Measurements from ENCODE around the gene ITGA2. TPM values are rescaled to one million over a fixed set of nuclear protein-coding genes. Genes with fewer than 3 reads are reported as not detected.
"Not testable (repeated sequence)": the region's sequence is repeated elsewhere in the genome, so short reads cannot be mapped to it uniquely, and the experiment has no call there.

Gene ITGA2
- total RNA-seq, 1 experiment from 2014 or later: 11.6 TPM

DNA sequence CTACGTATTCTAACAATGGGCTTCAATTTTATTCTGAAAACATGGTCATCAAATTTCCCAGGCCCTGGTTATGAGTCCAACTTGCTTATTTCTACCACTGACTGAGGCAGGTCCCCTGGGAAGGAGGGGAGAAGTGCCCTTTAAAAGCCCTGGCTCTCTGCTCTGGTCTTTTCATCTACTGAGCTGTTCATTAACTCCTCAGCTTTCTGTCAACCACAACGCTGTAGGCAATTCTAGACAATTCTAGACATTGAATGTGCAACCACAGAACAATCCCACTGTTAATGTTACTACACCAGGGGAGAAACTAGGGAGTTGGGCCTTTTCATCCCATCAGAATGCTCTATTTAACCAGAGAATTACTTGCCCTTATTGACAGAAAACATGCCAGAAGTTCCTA, 110.4 kb downstream of the ITGA2 start:
- no peak for DNase-seq (ENCODE audit: low spot score)

DNA sequence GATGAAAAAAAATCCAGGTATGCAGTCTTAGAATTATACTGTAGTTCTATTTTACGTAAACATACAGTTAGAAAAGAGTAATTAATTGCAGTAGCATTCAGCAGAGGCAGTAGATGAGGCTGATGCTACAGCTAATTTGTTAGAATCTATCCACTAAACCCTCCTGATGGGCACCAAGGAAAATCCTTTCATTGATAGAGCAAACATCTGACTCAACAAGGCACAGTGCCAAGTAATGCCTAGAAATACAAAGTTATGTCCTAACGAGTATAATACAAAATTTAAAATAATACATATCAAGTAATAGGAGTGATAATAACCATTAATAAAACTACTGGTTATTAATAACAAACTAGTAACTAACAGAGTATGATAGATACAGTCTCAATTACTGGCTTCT, 111.5 kb downstream of the ITGA2 start:
- DNase-seq (ENCODE audit: low spot score): no peak

DNA sequence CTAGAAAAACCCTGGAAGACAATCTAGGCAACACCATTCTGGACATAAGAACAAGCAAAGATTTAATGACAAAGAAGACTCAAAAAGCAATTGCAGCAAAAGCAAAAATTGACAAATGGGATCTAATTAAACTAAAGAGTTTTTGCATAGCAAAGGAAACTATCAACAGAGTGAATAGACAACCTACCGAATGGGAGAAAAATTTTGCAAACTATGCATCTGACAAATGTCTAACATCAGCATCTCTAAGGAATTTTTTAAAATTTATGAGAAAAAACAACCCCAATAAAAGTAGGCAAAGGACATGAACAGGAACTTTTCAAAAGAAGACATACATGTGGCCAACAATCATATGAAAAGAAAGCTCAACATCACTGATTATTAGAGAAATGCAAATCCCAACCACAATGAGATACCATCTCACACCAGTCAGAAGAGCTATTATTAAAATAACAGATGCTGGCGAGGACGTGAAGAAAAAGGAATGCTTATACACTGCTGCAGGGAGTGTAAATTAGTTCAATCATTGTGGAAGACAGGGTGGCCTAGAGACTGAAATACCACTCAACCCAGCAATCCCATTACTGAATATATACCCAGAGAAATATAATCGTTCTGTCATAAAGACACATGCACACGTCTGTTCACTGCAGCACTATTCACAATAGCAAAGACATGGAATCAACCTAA, 116.6 kb downstream of the ITGA2 start:
- DNase-seq (ENCODE audit: low spot score): no peak

DNA sequence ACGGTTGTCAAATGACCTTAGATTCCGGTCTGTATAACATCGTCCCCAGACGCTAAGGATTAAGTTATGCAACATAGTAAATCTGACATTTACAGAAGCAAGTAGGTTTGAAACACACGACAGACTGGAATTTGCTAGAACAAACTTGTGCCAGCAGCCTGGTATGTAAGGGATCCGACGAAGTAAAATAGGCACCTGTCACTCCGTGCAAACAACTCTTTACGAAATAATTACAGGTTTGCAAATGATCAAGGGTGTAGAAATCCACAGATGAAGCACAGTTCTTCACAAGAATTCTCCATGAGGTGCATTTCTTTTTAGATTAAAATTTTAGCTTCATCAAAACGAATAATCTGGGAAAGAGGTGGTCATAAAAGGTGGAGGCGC, 119.9 kb downstream of the ITGA2 start:
- peak; percentile 75 for DNase-seq (ENCODE audit: low spot score)

DNA sequence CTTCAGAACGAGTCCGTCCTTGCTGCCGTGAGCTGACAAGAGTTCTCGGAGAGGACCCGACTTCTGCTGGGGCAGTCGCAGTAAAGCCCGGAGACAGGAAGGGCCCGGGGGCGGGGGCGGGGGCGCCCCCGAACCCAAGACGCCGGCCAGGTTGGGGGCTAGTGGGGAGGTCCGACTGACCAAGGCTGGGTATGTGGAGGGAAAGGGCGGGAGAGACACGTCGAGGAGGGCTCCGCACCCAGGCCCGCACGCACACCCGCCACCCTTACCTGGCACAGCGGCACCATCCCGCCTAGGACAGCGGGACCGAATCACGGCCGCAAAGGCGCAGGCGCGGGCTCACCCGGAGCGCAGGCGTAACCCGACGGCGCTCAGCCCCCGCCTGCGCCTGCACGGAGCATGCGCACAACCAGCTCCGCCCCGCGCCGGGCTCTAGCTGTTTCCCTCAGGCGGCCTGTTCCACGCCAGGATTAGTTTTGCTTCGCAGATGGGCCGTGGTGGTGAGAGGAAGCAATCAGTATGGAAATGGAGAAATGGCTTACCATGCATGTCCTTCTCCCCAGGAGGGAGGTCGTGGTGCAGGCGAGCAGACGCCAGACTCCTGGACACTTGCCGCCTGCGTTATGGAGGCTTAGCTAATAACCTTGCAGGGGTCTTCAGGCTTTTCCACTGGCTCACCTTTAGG, 120.4 kb downstream of the ITGA2 start, which contains the start of gene MOCS2:
MOCS2 (minus strand) TSS at position 315 of the 685 bp plus-strand sequence. CDS start 2,583 bp downstream, outside the sequence.
- DNase-seq (ENCODE audit: low spot score): peak; percentile 96

DNA sequence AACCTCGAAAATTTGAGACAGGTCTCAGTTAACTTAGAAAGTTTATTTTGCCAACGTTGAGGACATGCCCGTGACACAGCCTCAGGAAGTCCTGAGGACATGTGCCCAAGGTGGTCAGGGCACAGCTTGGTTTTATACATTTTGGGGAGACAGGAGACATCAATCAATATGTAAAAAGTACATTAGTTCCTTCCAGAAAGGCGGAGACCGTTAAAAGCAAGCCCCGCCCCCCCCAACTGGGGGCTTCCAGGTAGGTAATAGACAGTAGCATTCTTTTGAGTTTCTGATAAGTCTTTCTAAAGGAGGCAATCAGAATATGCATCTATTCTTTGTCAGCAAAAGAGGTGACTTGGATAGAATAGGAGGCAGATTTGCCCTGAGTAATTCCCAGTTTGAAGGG, 121.0 kb downstream of the ITGA2 start:
- DNase-seq (ENCODE audit: low spot score): no peak

DNA sequence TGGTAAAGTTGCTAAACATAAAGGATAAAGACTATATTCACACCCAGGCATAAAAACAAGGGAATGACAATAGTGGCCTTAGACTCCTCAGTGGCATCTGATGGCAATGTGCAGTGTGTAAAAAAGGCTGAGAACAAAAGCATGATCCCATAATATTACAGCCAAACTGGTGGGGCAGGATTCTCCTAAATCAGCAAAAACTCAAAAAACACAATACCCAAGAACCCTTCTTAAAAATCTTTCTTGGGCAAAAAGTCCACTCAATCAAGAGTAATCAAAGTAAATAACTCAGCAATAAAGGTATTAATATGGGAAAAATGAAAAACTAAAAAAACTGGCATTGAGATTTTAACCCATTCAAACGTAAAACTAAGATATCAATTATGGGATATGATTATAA, 122.0 kb downstream of the ITGA2 start:
- DNase-seq (ENCODE audit: low spot score): no peak

DNA sequence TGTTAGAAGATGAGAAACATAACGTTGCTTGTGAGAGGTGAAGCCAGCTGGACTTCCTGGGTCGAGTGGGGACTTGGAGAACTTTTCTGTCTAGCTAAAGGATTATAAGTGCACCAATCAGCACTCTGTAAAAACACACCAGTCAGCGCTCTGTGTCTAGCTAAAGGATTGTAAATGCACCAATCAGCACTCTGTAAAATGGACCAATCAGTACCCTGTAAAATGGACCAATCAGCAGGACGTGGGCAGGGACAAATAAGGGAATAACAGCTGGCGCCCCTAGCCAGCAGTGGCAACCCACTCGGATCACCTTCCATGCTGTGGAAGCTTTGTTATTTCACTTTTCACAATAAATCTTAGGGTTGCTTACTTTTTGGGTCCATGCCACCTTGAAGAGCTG, 123.2 kb downstream of the ITGA2 start:
- DNase-seq (ENCODE audit: low spot score): not testable (repeated sequence)

DNA sequence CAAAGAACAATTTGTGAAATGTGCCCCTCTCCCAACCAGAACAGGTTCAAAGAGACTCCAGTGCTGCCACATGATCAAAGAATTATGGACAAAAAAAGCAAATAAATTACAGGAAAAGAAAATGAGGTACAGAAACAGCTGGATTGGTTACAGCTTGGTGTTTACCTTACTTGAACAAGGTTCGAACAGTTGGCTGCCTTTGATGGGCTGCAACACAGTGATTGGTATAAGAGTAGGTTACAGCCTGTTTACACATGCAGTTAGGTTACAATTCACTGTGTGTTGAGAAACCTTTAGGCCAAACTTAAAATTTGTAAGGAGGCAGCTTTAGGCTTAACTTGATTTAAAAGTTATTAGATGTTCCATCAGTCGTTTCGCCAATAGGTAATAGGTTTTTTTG, 123.8 kb downstream of the ITGA2 start:
- DNase-seq (ENCODE audit: low spot score): no peak

DNA sequence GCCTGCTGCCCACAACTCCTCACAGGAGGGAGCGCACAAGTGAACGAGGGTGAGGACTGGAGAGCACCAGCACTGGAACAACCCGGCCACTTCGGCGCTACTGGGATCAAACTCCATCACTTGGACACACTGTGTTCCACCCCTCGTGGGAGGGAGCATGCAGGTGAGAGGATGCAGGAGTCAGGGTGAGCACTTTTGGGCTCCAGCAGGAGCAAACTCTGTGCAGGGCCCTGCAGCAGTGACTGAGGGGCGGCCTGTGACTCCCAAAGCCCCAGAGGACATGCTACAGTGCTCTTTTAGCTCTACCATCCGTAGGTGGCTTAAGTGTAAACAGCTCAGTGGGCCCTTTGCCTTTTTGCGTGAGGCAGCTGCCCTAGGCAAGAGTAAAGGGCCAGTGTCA, 124.8 kb downstream of the ITGA2 start:
- no peak for DNase-seq (ENCODE audit: low spot score)

DNA sequence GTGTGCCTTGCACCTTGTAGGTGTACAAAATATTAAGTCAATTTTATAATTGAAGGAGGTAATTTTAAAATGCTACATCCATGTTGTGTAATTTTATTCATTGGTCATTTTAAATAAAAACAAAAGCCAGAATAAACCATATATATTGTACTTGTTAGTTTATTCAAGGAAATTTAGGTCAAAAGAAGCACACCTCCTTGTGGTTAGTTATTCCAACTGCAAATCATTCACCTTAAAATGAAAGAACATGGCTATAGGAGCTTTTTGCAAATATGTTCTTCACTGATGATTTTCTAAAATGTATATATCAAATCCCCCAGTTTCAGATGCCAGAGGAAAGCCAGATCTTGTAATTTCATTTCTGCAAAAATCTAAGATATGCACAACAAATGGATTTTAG, 125.8 kb downstream of the ITGA2 start:
- DNase-seq (ENCODE audit: low spot score): peak; percentile 42

DNA sequence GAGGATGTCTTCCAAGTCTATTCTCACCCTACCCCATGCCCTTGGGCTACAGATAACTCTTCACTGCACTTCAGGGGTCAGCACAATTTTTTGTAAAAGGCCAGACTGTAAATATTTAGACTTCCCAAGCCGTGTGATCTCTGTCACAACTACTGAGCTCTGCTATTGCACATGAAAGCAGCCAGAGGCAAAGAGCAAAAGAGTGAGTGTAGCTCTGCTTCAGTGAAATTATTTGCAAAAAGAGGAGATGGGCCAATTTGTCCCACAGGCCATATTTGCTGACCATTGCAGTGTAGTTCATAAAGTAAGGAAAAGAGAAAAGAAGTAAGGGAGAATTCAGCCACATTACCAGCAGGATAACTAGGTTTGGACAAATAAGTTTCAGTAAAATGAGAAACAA, 127.4 kb downstream of the ITGA2 start:
- no peak for DNase-seq (ENCODE audit: low spot score)

DNA sequence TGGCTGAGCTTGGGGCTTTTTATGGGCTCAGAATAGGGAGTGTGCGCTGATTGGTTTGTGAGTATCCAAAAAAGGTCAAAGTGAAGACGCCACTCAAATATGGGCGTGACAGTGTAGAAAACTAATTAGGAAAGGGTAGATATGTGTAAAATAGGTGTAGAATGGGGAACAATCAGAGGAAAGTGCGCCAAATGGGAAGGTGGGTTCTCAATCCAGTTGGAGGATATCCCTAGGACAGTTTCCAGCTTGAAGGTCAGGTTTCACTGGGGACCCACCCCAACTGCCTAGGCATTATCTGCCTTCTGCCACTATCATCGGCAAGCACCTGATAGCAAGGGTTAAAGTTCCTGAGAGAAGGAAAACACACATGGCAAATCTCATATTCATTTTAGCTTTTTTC, 129.7 kb downstream of the ITGA2 start:
- DNase-seq (ENCODE audit: low spot score): no peak

DNA sequence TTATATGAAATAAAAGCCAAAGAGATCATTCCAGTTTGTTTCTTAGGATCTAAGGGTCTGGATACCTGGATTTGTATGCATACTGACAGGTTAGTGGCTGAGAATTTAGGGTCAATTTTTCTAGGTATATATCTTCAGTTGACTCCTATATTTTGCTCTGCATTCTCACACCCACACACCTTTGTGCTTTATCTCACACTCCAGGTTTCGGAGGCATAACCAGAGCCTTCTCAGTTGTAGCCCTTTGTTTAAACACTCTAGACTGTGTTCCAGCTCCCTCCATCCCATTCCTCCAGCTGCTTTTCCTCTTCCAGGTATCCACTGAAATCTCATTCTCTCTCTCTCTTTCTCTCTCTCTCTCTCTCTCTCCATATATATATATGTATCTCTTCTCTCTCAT, 131.0 kb downstream of the ITGA2 start:
- no peak for DNase-seq (ENCODE audit: low spot score)

DNA sequence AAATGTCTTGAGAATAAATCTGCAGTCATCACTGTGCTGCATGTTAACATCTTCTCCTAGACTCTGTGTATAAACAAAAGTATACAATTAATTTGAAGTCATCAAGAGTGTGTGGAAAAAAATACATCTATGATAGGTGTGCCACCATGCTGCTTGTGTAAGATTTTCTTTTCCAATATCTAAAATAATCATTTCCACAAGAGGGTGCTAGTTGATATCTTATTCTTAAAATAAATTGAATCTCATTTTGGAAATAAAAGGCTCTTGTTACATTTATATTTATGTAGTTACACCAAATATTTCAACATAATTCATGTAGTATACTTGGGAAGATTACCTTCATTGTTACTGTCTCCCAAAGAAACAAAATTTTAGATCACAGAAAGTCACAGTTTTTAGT, 134.6 kb downstream of the ITGA2 start:
- DNase-seq (ENCODE audit: low spot score): peak; percentile 28

DNA sequence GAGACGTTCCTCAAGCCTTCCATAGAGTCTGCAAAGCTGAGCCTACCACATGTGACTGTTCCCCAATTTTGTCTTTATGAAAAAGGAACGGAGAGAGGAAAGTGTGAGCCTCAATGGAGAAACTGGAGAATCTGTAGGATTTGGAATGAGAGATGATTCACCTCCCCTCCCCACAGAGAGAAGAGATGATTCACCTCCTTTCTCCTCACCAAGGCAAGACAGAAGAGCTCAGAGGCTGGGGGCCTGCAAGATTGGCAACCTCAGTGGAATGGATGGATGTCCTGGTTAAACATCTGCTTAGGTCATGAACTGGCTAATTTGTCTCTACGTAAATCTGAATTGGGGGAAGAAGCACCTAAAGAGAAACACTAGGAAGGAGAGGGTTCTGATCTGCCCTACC, 137.4 kb downstream of the ITGA2 start:
- no peak for DNase-seq (ENCODE audit: low spot score)

DNA sequence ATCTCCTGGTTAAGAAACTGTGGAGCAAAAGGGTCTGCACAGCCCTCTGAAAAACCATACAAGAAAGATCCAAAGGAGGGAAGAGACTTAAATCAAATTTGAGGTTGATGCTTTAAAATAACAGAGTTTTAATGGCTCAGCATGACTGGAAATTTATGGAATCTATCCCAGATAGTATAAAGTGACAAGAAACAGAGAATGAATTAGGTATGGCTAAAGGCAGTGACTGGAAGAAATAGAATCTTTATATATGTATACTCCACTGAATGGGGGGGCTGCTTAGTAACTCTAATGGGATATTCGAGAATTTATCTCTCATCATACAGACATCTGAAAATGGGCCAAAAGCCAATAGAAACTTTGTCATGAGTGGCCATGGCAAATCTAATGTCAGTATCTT, 138.0 kb downstream of the ITGA2 start:
- DNase-seq (ENCODE audit: low spot score): no peak

DNA sequence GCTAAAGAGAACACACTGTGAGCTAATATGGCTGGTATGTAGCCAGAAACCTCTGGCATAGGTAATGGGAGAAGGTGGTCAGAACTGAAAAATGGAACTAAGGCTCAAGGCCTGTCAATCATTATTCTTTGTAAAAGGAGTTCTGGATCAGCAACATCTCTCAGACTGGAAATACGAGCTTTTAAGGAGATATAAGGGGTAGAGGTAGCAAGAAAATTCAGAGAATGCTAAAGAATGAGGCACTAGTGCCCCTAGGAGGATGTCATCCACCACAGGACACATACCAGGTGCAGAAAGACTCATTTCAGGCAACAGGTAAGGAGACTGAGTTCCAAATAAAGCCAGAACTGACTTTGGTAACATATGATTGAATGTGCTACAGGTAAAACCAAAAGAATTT, 139.3 kb downstream of the ITGA2 start:
- no peak for DNase-seq (ENCODE audit: low spot score)

DNA sequence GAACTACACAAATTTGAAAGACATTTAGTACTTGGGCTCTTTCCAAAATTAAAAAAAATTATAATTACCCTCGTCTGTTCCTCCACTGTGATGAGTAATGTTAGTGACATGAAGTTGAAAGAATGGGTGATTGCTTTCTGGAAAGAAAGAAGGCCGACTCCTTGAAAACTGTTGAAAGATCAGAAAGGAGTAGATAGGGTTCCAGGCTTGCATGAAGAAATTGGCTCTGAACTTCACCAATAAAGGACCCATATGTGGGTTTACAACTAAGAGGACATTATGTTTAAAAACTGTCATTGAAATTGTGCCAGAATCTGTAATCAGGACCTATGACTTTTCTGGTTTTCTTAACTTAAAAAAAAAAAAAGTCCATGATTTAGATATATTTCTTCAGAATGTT, 141.1 kb downstream of the ITGA2 start:
- no peak for DNase-seq (ENCODE audit: low spot score)

DNA sequence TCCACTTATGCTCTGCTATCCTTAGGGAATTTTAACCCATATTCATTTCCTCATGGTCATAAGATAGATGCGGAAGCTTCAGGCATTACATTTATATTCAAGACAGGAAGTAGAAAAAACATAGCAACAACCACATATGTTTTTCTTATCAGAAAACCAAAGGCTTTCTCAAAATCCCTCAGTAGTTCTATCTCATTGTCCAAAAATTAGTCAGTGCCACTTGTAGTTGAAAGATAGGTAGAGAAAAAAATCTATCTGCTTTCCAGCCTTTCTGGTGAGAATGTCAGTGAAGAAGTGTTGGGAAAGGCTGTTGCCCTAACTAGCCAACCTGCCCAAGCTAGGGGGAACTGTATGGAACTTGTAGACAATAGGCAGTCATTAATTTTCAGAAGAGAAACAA, 143.9 kb downstream of the ITGA2 start:
- no peak for DNase-seq (ENCODE audit: low spot score)

All from HT-29 (cell line).